ENCODE results near the gene CPN1.

The CPN1 gene

DNA sequence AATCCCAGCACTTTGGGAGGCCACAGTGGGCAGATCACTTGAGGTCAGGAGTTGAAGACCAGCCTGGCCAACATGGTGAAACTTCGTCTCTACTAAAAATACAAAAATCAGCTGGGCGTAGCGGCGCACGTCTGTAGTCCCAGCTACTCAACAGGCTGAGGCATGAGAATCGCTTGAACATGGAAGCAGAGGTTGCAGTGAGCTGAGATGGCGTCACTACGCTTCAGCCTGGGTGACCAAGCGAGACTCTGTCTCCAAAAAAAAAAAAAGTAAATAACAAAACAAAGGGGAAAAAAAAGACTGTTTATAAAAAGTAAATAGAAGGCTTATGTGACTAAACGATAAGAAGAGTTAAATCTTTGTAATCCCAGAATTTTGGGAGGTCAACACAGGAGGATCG, 56.9 kb downstream of the CPN1 start:
- H3K9me3 Mint-ChIP-seq: peaks cover 33% of the 10 kb centered on the region
- H3K27ac Mint-ChIP-seq: peak overlapping the region; percentile 64
- peak overlapping the region; percentile 41 for H3K4me3 Mint-ChIP-seq
- TF ChIP-seq, protein P1, sequence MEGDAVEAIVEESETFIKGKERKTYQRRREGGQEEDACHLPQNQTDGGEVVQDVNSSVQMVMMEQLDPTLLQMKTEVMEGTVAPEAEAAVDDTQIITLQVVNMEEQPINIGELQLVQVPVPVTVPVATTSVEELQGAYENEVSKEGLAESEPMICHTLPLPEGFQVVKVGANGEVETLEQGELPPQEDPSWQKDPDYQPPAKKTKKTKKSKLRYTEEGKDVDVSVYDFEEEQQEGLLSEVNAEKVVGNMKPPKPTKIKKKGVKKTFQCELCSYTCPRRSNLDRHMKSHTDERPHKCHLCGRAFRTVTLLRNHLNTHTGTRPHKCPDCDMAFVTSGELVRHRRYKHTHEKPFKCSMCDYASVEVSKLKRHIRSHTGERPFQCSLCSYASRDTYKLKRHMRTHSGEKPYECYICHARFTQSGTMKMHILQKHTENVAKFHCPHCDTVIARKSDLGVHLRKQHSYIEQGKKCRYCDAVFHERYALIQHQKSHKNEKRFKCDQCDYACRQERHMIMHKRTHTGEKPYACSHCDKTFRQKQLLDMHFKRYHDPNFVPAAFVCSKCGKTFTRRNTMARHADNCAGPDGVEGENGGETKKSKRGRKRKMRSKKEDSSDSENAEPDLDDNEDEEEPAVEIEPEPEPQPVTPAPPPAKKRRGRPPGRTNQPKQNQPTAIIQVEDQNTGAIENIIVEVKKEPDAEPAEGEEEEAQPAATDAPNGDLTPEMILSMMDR (IDR thresholded peaks at IDR 0.05): no peak
- no peaks in the 10 kb centered on the region for H3K27me3 Mint-ChIP-seq (ENCODE audit: low read depth, poor library complexity)
- H3K36me3 Mint-ChIP-seq (ENCODE audit: low read depth): peaks cover 11% of the 10 kb centered on the region
- peaks cover 36% of the 10 kb centered on the region for H3K4me1 Mint-ChIP-seq
- no peak for DNase-seq

- Mint-ChIP-seq H3K27ac (no peak overlapping the region), H3K36me3 (ENCODE audit: low read depth) (no peaks in the 10 kb centered on the region), H3K9me3 (peaks cover 17% of the 10 kb centered on the region), H3K4me3 (no peak overlapping the region), H3K4me1 (peaks cover 38% of the 10 kb centered on the region), H3K27me3 (ENCODE audit: low read depth, poor library complexity) (no peaks in the 10 kb centered on the region)
- DNase-seq: no peak
- TF ChIP-seq, protein P1 (IDR thresholded peaks at IDR 0.05): no peak
Observed at GRCh38 chr10:100022403-100022802, 59.3 kb downstream of the CPN1 start.

DNA sequence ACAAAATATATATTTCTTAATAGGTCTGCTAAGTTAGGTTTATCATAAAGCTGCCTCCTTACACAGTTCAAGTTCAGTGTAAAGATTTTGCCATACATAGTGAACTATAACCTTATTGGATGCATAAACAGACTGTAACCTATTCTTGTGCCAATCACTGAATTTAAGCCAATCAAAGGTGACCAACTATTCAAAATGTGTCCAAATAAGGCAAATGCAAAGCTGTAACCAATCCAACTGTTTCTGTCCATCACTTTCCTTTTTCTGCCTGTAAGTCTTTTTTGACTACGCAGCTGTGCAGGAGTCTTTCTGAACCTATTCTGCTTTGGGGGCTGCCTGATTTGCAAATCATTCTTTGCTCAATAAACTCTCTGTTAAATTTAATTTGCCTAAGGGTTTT, 60.3 kb downstream of the CPN1 start:
- no peak for DNase-seq
- Mint-ChIP-seq H3K9me3 (peaks cover 8% of the 10 kb centered on the region), H3K27me3 (ENCODE audit: low read depth, poor library complexity) (peaks cover 3% of the 10 kb centered on the region), H3K36me3 (ENCODE audit: low read depth) (no peaks in the 10 kb centered on the region), H3K27ac (no peak overlapping the region), H3K4me3 (no peak overlapping the region), H3K4me1 (peaks cover 35% of the 10 kb centered on the region)
- TF ChIP-seq, protein P1 (IDR thresholded peaks at IDR 0.05): no peak

GRCh38 chr10:100020886-100021253, 60.8 kb downstream of the CPN1 start:
- TF ChIP-seq, protein P1 (IDR thresholded peaks at IDR 0.05): no peak
- H3K27ac Mint-ChIP-seq: no peak overlapping the region
- peaks cover 30% of the 10 kb centered on the region for H3K4me1 Mint-ChIP-seq
- peaks cover 3% of the 10 kb centered on the region for H3K27me3 Mint-ChIP-seq (ENCODE audit: low read depth, poor library complexity)
- H3K4me3 Mint-ChIP-seq: no peak overlapping the region
- DNase-seq: no peak
- H3K9me3 Mint-ChIP-seq: peaks cover 4% of the 10 kb centered on the region
- H3K36me3 Mint-ChIP-seq (ENCODE audit: low read depth): no peaks in the 10 kb centered on the region

GRCh38 chr10:100020142-100020885, 61.4 kb downstream of the CPN1 start:
- DNase-seq: no peak
- H3K36me3 Mint-ChIP-seq (ENCODE audit: low read depth): no peaks in the 10 kb centered on the region
- peaks cover 25% of the 10 kb centered on the region for H3K4me1 Mint-ChIP-seq
- no peak overlapping the region for H3K4me3 Mint-ChIP-seq
- no peaks in the 10 kb centered on the region for H3K9me3 Mint-ChIP-seq
- H3K27me3 Mint-ChIP-seq (ENCODE audit: low read depth, poor library complexity): peaks cover 3% of the 10 kb centered on the region
- H3K27ac Mint-ChIP-seq: peak overlapping the region; percentile 3
- TF ChIP-seq, protein P1 (IDR thresholded peaks at IDR 0.05): no peak

- no peak for DNase-seq
- no peak overlapping the region for H3K4me3 Mint-ChIP-seq
- no peaks in the 10 kb centered on the region for H3K36me3 Mint-ChIP-seq (ENCODE audit: low read depth)
- TF ChIP-seq, protein P1 (IDR thresholded peaks at IDR 0.05): no peak
- H3K27ac Mint-ChIP-seq: peak overlapping the region; percentile 3
- peaks cover 19% of the 10 kb centered on the region for H3K4me1 Mint-ChIP-seq
- peaks cover 3% of the 10 kb centered on the region for H3K27me3 Mint-ChIP-seq (ENCODE audit: low read depth, poor library complexity)
- H3K9me3 Mint-ChIP-seq: no peaks in the 10 kb centered on the region
Observed at GRCh38 chr10:100019787-100020141, 61.9 kb downstream of the CPN1 start.
